Retinal pigment epithelial cell (primary cell): Measurements from ENCODE around the gene GALNT4.

ENCODE experiments used
- DNase-seq: peaks from one replicate; pipeline ENCODE4 v3.0.0-alpha.2; 2010; ENCODE audit warnings: low read depth
- H3K4me3 ChIP-seq: 2 replicates; pipeline ENCODE4 v1.5.1; 2011; ENCODE audit warnings: mild to moderate bottlenecking, low read length, control low read depth, moderate library complexity
- TF ChIP-seq, protein P1 (sequence below): conservative IDR thresholded peaks from 2 replicates; pipeline ENCODE4 v1.5.1; 2011; ENCODE audit warnings: low read depth, low read length, control low read depth, inconsistent platforms

Gene GALNT4

DNA sequence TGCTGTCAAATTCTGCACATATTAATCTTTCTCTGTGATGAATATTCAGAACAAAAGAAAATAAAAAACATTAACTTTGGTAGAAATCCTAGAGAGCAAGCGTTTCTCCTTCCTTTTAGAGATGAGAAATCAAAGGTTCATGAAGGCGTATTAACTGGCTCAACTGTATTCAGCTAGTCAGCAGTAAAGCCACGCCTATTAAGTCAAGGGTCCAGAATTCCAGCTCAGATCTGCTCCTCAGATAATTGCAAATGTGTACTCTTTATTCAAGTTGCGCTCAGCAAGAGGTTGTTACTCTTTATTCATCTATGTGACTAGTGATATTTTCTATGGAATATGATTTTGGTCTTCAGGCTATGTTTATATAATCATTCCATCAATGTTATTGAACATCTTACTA, 14.3 kb upstream of the GALNT4 start:
- TF ChIP-seq, protein P1, sequence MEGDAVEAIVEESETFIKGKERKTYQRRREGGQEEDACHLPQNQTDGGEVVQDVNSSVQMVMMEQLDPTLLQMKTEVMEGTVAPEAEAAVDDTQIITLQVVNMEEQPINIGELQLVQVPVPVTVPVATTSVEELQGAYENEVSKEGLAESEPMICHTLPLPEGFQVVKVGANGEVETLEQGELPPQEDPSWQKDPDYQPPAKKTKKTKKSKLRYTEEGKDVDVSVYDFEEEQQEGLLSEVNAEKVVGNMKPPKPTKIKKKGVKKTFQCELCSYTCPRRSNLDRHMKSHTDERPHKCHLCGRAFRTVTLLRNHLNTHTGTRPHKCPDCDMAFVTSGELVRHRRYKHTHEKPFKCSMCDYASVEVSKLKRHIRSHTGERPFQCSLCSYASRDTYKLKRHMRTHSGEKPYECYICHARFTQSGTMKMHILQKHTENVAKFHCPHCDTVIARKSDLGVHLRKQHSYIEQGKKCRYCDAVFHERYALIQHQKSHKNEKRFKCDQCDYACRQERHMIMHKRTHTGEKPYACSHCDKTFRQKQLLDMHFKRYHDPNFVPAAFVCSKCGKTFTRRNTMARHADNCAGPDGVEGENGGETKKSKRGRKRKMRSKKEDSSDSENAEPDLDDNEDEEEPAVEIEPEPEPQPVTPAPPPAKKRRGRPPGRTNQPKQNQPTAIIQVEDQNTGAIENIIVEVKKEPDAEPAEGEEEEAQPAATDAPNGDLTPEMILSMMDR = no peak
- H3K4me3 ChIP-seq = no peak overlapping the region
- DNase-seq = no peak

DNA sequence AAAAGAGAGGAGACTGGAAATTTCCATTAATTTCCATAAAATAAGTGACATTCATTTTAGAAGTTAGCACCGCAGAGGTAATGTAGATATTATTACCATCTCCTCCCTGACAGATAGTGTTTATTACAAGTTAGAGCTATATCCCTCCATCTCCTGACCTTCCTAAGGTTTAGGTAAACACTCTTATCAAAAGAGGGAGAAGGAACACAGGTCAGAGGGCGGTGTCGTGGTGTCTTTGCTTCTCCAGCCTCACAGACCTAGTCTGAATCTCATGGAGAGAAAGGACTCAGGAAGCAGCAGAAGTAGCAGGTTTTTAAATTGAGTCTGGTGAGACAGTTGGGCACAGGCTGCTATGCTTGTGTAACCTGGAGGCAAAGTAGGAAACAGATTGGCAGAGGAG, 12.8 kb upstream of the GALNT4 start:
- no peak overlapping the region for H3K4me3 ChIP-seq
- no peak for DNase-seq
- TF ChIP-seq, protein P1 = no peak

DNA sequence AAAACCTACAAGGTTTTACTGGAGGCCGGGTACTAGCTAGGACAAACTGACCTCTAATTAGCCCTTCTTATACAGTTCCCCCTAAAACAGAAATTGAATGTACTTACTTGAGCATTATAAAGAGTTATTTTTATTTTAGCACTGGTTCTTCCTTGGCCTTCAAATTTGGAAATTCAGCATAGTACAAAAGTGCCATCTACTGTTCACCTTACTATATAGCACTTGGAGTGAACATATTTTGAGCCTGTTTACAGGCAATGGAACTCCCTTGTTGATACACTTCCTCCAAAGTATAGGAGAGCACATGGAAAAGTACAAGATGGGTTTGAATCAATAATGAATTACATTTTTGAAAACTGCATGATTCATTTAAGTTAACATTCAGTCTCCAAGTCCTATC, 5.1 kb upstream of the GALNT4 start:
- no peak for DNase-seq
- TF ChIP-seq, protein P1 = peak; percentile 72
- no peak overlapping the region for H3K4me3 ChIP-seq

DNA sequence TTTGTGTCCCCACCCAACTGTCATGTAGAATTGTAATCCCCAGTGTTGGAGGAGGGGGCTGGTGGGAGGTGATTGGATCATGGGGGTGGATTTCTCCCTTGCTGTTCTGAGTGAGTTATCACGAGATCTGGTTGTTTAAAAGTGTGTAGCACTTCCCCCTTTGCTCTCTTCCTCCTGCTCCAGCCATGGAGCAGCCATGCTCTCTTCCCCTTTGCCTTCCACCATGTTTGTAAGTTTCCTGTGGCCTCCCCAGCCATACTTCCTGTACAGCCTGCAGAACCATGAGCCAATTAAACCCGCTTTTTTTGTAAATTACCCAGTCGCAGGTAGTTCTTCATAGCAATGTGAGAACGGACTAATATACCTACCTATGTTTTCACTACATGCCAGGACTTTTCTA, 3.8 kb upstream of the GALNT4 start:
- DNase-seq = no peak
- no peak overlapping the region for H3K4me3 ChIP-seq
- TF ChIP-seq, protein P1 = no peak

DNA sequence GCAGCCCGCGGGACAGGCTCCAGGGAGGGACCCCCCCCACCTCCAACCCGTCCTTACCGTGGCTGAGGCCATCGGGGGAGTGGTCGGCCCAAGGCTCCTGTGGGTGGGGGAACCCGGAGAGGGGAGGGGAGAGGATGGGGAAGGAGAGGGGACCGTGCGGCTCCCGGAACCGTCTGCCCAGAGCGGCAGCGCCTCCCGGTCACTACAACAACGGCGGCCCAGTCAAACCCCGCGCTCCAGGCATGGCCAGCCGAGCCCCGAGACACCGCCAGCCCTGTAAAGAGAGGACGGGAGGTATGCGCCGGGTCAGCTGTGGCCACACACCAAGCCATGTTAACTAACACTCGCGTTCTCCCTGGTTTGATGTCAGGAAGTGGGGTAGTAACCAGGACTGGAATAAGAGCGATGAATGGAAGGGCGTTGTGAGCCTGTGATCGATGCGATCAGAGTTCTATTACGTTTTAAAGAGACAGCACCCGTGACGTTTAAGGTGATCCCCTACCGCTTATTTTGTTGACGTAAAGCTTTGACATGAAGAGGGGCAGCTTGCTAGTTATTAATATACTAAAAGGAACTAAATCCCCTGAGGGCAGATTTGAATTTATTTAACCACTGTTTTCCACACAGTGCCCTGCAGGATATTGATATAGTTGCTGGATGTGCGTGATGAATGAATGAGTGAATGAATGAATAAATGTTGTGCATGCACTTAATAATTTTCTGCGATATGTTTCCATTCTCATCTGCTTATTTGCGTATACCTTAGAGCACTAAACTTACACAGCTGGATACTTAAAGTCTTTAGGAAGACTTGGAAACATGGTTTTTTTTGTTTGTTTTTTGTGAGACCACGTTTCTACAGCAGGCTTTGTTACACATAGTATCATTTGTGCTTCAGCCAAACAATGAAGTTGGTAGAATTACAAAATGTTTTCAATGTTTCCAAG, 1.5 kb upstream of the GALNT4 start, which contains the start of gene POC1B:
POC1B (minus strand) TSS at position 224 of the 947 bp plus-strand sequence; CDS start at position 72, 152 bp downstream.
- peak; percentile 64 for DNase-seq
- H3K4me3 ChIP-seq = peak within 1 kb of the TSS; percentile 88
- TF ChIP-seq, protein P1 = no peak

DNA sequence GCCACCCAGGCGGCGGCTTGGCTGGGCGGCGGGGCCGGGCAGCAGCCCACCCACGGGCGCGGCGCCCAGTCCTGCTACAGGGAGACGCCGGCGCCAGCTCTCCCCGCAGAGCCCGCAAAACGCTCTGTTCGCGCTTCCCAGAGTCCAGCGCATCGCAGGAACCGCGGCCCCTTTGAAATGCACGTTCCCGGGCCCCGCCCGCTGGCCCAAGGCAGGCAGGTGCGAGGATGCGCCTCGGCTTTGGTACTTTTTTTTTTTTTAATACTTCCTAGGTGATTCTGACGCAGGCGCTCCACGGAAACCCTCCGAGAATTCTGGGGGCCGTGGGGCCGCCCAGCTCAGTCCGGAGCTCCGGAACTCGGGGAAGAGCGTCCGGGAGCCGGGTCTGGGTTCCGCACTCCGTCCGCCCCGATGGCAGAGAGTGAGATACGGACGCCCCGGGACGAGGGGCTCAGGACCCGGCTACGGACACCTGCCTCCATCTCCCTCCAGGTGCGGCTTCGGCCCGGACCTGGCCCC, 768 bp upstream of the GALNT4 start:
- TF ChIP-seq, protein P1 = no peak
- DNase-seq = no peak
- peak overlapping the region; percentile 88 for H3K4me3 ChIP-seq
